OCI-LY7 (cell line): Measurements from ENCODE around the gene MTSS2.

Experiments used
- EZH2phosphoT487 ChIP-seq: fragments of 200-600 bp; sonication (generic); IDR thresholded peaks from 2 replicates; pipeline ENCODE4 v1.6.1; 2018; ENCODE audit warnings: low read depth, borderline replicate concordance, mild to moderate bottlenecking, mixed run types, antibody characterized with exemption, low read length, moderate library complexity, mixed read lengths
- TF ChIP-seq, protein P1 (sequence below): fragments of 200-600 bp; sonication (generic); conservative IDR thresholded peaks from 2 replicates; pipeline ENCODE4 v1.5.1; 2014; ENCODE audit warnings: mild to moderate bottlenecking, antibody characterized with exemption, low read length, moderate library complexity, mixed read lengths

DNA sequence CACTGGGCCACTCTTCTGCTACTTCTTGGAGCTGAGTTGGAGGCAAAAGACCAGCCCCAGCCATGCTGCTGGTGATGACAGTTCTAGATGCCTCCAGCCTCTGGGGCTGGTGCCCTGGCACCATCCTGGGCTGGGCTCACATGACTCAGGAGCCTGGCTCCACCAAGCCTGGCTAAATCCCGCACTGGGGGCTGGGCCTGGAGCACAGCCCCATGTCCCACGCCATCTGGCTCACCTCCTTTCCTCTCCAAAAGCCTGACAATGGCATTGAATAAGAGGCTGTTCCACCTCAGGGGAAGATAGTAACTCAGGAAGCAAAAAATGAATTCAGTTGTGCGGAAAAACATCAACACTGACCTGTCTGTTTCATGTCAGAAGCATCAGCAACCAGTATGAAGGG lies 45.1 kb upstream of the MTSS2 start:
- TF ChIP-seq, protein P1, sequence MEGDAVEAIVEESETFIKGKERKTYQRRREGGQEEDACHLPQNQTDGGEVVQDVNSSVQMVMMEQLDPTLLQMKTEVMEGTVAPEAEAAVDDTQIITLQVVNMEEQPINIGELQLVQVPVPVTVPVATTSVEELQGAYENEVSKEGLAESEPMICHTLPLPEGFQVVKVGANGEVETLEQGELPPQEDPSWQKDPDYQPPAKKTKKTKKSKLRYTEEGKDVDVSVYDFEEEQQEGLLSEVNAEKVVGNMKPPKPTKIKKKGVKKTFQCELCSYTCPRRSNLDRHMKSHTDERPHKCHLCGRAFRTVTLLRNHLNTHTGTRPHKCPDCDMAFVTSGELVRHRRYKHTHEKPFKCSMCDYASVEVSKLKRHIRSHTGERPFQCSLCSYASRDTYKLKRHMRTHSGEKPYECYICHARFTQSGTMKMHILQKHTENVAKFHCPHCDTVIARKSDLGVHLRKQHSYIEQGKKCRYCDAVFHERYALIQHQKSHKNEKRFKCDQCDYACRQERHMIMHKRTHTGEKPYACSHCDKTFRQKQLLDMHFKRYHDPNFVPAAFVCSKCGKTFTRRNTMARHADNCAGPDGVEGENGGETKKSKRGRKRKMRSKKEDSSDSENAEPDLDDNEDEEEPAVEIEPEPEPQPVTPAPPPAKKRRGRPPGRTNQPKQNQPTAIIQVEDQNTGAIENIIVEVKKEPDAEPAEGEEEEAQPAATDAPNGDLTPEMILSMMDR, result no peak
- TF ChIP-seq EZH2phosphoT487, result no peak
